K562 (cell line): ENCODE measurements around the gene CORT. TPM values are rescaled to one million over a fixed set of nuclear protein-coding genes. Genes with fewer than 3 reads are reported as not detected.

Source experiments
- ATAC-seq: fragments of 200-7000 bp; cut with Tn5 transposase; 3 replicates; pipeline ENCODE4 v1.9.1; 2020; ENCODE audit warnings: moderate library complexity
- BruUV-seq: library from RNA; stranded (reverse); fragments of 400-500 nt; replicated peaks from 2 replicates; lab custom pipeline; 2021; lab: Mats Ljungman, UMichigan
- CTCF ChIA-PET: fragments of 300-600 bp; formaldehyde crosslinking; extraction: SDS; loops from one replicate; lab custom pipeline; 2021; ENCODE audit warnings: low intra/inter-chr PET ratio; lab: Yijun Ruan, JAX
- POLR2A ChIA-PET: fragments of 300-600, 350-650 bp; sonication (Branson Sonifier 250); formaldehyde crosslinking; extraction: SDS; loops from one replicate; lab custom pipeline; 2021; ENCODE audit warnings: antibody characterized with exemption, inconsistent platforms; lab: Yijun Ruan, JAX
- DNase-seq, 4 experiments: peaks; one replicate each; pipeline versions ENCODE4 v3.0.0 to v3.0.0-alpha.2; 2011 to 2018; ENCODE audit warnings: low spot score in 3 of 4, mixed read lengths in 3 of 4; ENCODE audit errors: extremely low read depth in 1 of 4
- FAIRE-seq: peaks from 2 replicates; lab custom pipeline; 2011; peaks lifted over from hg19 to GRCh38; lab: Jason Lieb, UNC
- H2AFZ ChIP-seq: 2 replicates; pipeline ENCODE4 v1.6.0; 2011; ENCODE audit warnings: low read depth, low read length, control low read depth, inconsistent platforms
- H3K27ac ChIP-seq: fragments of 200-600 bp; 3 replicates; pipeline ENCODE4 v1.8.0; 2011; ENCODE audit warnings: low read depth, mild to moderate bottlenecking, control low read depth, inconsistent platforms, low read length, moderate library complexity, mixed read lengths; ENCODE audit errors: extremely low read depth
- H3K27me3 ChIP-seq, 2 experiments: fragments of 300-600 bp in 1 of 2; 2 replicates in 1 of 2; 3 replicates in 1 of 2; pipeline versions ENCODE4 v1.6.0 to v1.8.0; 2011; ENCODE audit warnings: inconsistent platforms in 2 of 2, low read length in 2 of 2, mild to moderate bottlenecking in 1 of 2, mixed read lengths in 1 of 2, moderate library complexity in 1 of 2; ENCODE audit not compliant: control insufficient read depth in 2 of 2, insufficient read depth in 2 of 2
- H3K36me3 ChIP-seq: fragments of 300-600 bp; 3 replicates; pipeline ENCODE4 v1.8.0; 2011; ENCODE audit warnings: mild to moderate bottlenecking, low read length, inconsistent platforms; ENCODE audit not compliant: control insufficient read depth, insufficient read depth
- H3K4me1 ChIP-seq, 2 experiments: fragments of 200-600 bp in 1 of 2; replicated peaks in 1 of 2; 2 replicates in 1 of 2; 3 replicates in 1 of 2; pipeline versions ENCODE4 v1.5.1 to v1.8.0; 2011; ENCODE audit warnings: inconsistent platforms in 2 of 2, low read length in 2 of 2, mild to moderate bottlenecking in 1 of 2, mixed read lengths in 1 of 2, moderate library complexity in 1 of 2; ENCODE audit not compliant: control insufficient read depth in 2 of 2, insufficient read depth in 2 of 2
- H3K4me2 ChIP-seq: 2 replicates; pipeline ENCODE4 v1.6.1; 2011; ENCODE audit warnings: low read length, control low read depth, inconsistent platforms, mixed read lengths; ENCODE audit not compliant: insufficient read depth
- H3K4me3 ChIP-seq: fragments of 200-600 bp; sonication (generic), shearing (Covaris generic); 2 replicates; pipeline ENCODE4 v1.5.1; 2016; ENCODE audit warnings: control low read depth, inconsistent platforms
- H3K79me2 ChIP-seq: fragments of 200-600 bp; 3 replicates; pipeline ENCODE4 v1.8.0; 2011; ENCODE audit warnings: low read length, inconsistent platforms; ENCODE audit not compliant: control insufficient read depth, insufficient read depth
- H3K9ac ChIP-seq, 2 experiments: 2 replicates each; pipeline versions ENCODE4 v1.6.0 to v1.6.1; 2011; ENCODE audit warnings: low read depth in 2 of 2, low read length in 2 of 2, control low read depth in 1 of 2, inconsistent platforms in 1 of 2, mild to moderate bottlenecking in 1 of 2, mixed read lengths in 1 of 2; ENCODE audit not compliant: insufficient read depth in 1 of 2
- H3K9me1 ChIP-seq: one replicate; pipeline ENCODE4 v1.6.0; 2011; ENCODE audit warnings: inconsistent platforms, mild to moderate bottlenecking, low read length, moderate library complexity; ENCODE audit not compliant: control insufficient read depth, insufficient read depth
- H3K9me3 ChIP-seq: replicated peaks from 2 replicates; pipeline ENCODE4 v1.5.1; 2011; ENCODE audit warnings: low read depth, low read length, inconsistent platforms; ENCODE audit not compliant: control insufficient read depth, insufficient read depth
- H4K20me1 ChIP-seq: replicated peaks from 2 replicates; pipeline ENCODE4 v1.6.1; 2011; ENCODE audit warnings: low read length, inconsistent platforms, mixed read lengths; ENCODE audit not compliant: control insufficient read depth, insufficient read depth
- BRD9 ChIP-seq: fragments of 450-650 bp; IDR thresholded peaks from 2 replicates; pipeline ENCODE4 v1.6.1; 2018; ENCODE audit warnings: low read depth; ENCODE audit not compliant: partially characterized antibody
- JUND ChIP-seq, 2 experiments: IDR thresholded peaks; 2 replicates in 1 of 2; 3 replicates in 1 of 2; pipeline ENCODE4 v1.6.1; 2011; ENCODE audit warnings: borderline replicate concordance in 2 of 2, low read depth in 2 of 2, low read length in 2 of 2, improper control_type of control experiment in 1 of 2, missing biosample characterization in 1 of 2, missing genetic modification characterization in 1 of 2, missing genetic modification reagents in 1 of 2
- KDM5B ChIP-seq: fragments of 200-600 bp; sonication (generic); IDR thresholded peaks from 2 replicates; pipeline ENCODE4 v1.6.1; 2012; ENCODE audit warnings: low read depth, mild to moderate bottlenecking, moderate library complexity, low read length, control low read depth, inconsistent platforms; ENCODE audit not compliant: insufficient replicate concordance
- MAFG ChIP-seq: fragments of 450-650 bp; conservative IDR thresholded peaks from 2 replicates; pipeline ENCODE4 v1.6.1; 2016; ENCODE audit warnings: missing genetic modification characterization, missing compliant biosample characterization
- RCOR1 ChIP-seq, 2 experiments: IDR thresholded peaks; 2 replicates each; pipeline ENCODE4 v1.6.1; 2012; ENCODE audit warnings: low read depth in 2 of 2, low read length in 2 of 2, borderline replicate concordance in 1 of 2, improper control_type of control experiment in 1 of 2
- SRSF1 ChIP-seq: fragments of 200-400 bp; formaldehyde crosslinking; IDR thresholded peaks from 2 replicates; pipeline ENCODE4 v1.6.1; 2017; ENCODE audit warnings: mild to moderate bottlenecking, low read depth, low read length, moderate library complexity
- YY1 ChIP-seq, 3 experiments: IDR thresholded peaks; 2 replicates each; pipeline ENCODE4 v1.6.1; 2011; ENCODE audit warnings: low read length in 2 of 3, mild to moderate bottlenecking in 2 of 3, moderate library complexity in 2 of 3, borderline replicate concordance in 1 of 3, control low read depth in 1 of 3, low read depth in 1 of 3; ENCODE audit not compliant: insufficient read depth in 3 of 3, insufficient replicate concordance in 2 of 3, control insufficient read depth in 1 of 3, insufficient read length in 1 of 3; ENCODE audit errors: extremely low read depth in 1 of 3
- WGBS: fragments of 100-300 bp; shearing (Covaris generic); methylation state at CpG from one replicate; pipeline ENCODE4 v1.1.6; 2016; ENCODE audit warnings: low coverage, mixed read lengths; ENCODE audit not compliant: insufficient coverage; ENCODE audit errors: missing lambda C conversion rate; 5-methylcytosine and 5-hydroxymethylcytosine counted together
- in situ Hi-C: fragments of 300-500 bp; cut with MboI; formaldehyde crosslinking; loops from 4 replicates; pipeline ENCODE4 v1.15.0; 2018; ENCODE audit warnings: inconsistent platforms, mixed read lengths
- intact Hi-C: fragments of 100-400 bp; cut with micrococcal nuclease; formaldehyde crosslinking; loops from 2 replicates; pipeline ENCODE4 v1.14.2; 2022
- polyA plus RNA-seq, 8 experiments: library from polyadenylated mRNA; depleted of rRNA in 4 of 8; stranded (reverse) in 5 of 8; unstranded in 3 of 8; fragments of >200 nt; fragmentation: Nextera tagmentation in 2 of 8; fragmentation: Illumina TruSeq in 1 of 8; extraction: Ambion mirVana in 2 of 8; extraction: Trizol in 1 of 8; gene quantifications; 2 replicates each; pipeline versions ENCODE4 v1.2.1 to v1.2.3, GENCODE V29; 2011 to 2014; ENCODE audit warnings: inconsistent platforms in 1 of 8, missing spikeins in 1 of 8
- total RNA-seq, 7 experiments: library from RNA; depleted of rRNA in 6 of 7; stranded (reverse); fragments of >200 nt in 6 of 7; fragmentation: Illumina TruSeq in 2 of 7; extraction: Trizol in 2 of 7; gene quantifications; 2 replicates each; pipeline versions ENCODE4 v1.2.1 to v1.2.3, GENCODE V29; 2011 to 2021; ENCODE audit warnings: low replicate concordance in 1 of 7
- TF ChIP-seq, protein P1 (sequence below): fragments of 450-650 bp; IDR thresholded peaks from 2 replicates; pipeline ENCODE4 v1.6.1; 2018; ENCODE audit not compliant: partially characterized antibody
- TF ChIP-seq, protein P2 (sequence below): sonication (generic); formaldehyde crosslinking; IDR thresholded peaks from 2 replicates; pipeline ENCODE4 v1.8.1; 2023; ENCODE audit warnings: mild to moderate bottlenecking, missing genetic modification reagents
- TF ChIP-seq, protein P3 (sequence below): fragments of 250-450 bp; sonication (Bioruptor Pico); IDR thresholded peaks from 2 replicates; pipeline ENCODE4 v1.8.0; 2022; ENCODE audit warnings: moderate library complexity, mild to moderate bottlenecking, inconsistent platforms

Gene CORT
- total and polyA plus RNA-seq, 9 of the 15 experiments (the other 6 are each of a cell fraction or from before 2014, with no cell fraction given): 0.08 to 0.54 (median 0.13) TPM; not detected in 5

DNA sequence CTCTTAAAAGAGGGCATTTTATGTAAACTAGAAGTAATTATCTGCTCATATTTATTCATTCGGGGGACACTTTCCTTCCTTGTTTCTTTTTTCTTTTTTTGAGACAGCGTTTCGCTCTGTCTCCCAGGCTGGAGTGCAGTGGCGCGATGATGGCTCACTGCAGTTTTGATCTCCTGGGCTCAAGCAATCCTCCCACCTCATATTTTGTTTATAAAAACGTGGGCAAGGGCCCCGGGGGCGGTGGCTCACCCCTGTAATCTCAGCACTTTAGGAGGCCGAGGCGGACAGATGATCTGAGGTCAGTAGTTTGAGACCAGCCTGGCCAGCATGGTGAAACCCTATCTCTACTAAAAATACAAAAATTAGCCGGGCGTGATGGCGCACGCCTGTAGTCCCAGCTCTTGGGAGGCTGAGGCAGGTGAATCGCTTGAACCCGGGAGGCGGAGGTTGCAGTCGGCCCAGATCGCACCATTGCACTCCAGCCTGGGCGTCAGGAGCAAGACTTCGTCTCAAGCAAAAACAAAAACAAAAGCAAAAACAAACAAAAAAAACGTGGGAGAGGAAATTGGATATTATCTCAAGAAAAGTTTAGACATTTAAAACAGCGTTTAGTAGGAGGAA is 23.4 kb downstream of the CORT start:
- H3K9ac ChIP-seq: peak overlapping the region; percentile 63 to 82
- no peaks in the 10 kb centered on the region for H4K20me1 ChIP-seq
- no peaks in the 10 kb centered on the region for H3K9me1 ChIP-seq
- no peaks in the 10 kb centered on the region for H3K9me3 ChIP-seq
- H3K27ac ChIP-seq: peak overlapping the region; percentile 90
- H3K36me3 ChIP-seq: peaks cover 37% of the 10 kb centered on the region
- H2AFZ ChIP-seq: peak overlapping the region; percentile 84
- no TSS peak for BruUV-seq
- H3K27me3 ChIP-seq: no peaks in the 10 kb centered on the region
- 11% methylated on average over 23 of the region's 23 CpGs for WGBS
- H3K4me1 ChIP-seq: peaks cover 24 to 26% of the 10 kb centered on the region in 2 experiments; a peak in 4 of 5 replicates
- POLR2A ChIA-PET: interaction anchor here (0.6 to 2.1 kb wide), 8 partner anchors 11 to 312 kb away, joined by 3 to 9 read pairs (median 3); no protein-coding TSS in a partner anchor
- in situ Hi-C loops: no loop called here
- FAIRE-seq (no peak), ATAC-seq (peak; percentile 2; the same call in 1 of the 3 replicates), DNase-seq (peak in 1 of 4 experiments; percentile 67)
- intact Hi-C loops: loop anchor here (5.0 kb wide), 1 partner anchor 96 kb away; no protein-coding TSS in a partner anchor
- CTCF ChIA-PET: no interaction called here
- H3K4me2 ChIP-seq: peak overlapping the region; percentile 91
- H3K79me2 ChIP-seq: peaks cover 54% of the 10 kb centered on the region
- H3K4me3 ChIP-seq: peak overlapping the region; percentile 59
- TF ChIP-seq JUND (IDR thresholded peaks at IDR 0.05; ENCODE audit: borderline replicate concordance, low read depth, low read length) (peak; percentile 35; the same call in 1 of the 2 replicates), JUND (tag; IDR thresholded peaks at IDR 0.05; ENCODE audit: borderline replicate concordance, low read depth, low read length) (no peak), KDM5B (peak; percentile 36), BRD9 (peak; percentile 35), SRSF1 (no peak), YY1 (IDR thresholded peaks at IDR 0.05; ENCODE audit: borderline replicate concordance in 1 of 3, control insufficient read depth in 1 of 3, extremely low read depth in 1 of 3, insufficient read depth in 3 of 3, insufficient read length in 1 of 3, insufficient replicate concordance in 2 of 3, low read depth in 1 of 3, low read length in 2 of 3) (peak in 2 of 3 experiments; percentile 6 to 61), MAFG (tag) (no peak), RCOR1 (IDR thresholded peaks at IDR 0.05; ENCODE audit: borderline replicate concordance in 1 of 2, low read depth in 2 of 2, low read length in 2 of 2) (0 out of 4 replicates have a peak, but pooled peaks of 1 of the 2 experiments have one; percentile 42)
- TF ChIP-seq, protein P1, sequence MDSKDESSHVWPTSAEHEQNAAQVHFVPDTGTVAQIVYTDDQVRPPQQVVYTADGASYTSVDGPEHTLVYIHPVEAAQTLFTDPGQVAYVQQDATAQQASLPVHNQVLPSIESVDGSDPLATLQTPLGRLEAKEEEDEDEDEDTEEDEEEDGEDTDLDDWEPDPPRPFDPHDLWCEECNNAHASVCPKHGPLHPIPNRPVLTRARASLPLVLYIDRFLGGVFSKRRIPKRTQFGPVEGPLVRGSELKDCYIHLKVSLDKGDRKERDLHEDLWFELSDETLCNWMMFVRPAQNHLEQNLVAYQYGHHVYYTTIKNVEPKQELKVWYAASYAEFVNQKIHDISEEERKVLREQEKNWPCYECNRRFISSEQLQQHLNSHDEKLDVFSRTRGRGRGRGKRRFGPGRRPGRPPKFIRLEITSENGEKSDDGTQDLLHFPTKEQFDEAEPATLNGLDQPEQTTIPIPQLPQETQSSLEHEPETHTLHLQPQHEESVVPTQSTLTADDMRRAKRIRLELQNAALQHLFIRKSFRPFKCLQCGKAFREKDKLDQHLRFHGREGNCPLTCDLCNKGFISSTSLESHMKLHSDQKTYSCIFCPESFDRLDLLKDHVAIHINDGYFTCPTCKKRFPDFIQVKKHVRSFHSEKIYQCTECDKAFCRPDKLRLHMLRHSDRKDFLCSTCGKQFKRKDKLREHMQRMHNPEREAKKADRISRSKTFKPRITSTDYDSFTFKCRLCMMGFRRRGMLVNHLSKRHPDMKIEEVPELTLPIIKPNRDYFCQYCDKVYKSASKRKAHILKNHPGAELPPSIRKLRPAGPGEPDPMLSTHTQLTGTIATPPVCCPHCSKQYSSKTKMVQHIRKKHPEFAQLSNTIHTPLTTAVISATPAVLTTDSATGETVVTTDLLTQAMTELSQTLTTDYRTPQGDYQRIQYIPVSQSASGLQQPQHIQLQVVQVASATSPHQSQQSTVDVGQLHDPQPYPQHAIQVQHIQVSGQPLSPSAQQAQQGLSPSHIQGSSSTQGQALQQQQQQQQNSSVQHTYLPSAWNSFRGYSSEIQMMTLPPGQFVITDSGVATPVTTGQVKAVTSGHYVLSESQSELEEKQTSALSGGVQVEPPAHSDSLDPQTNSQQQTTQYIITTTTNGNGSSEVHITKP: peak; percentile 85
- TF ChIP-seq, protein P2, sequence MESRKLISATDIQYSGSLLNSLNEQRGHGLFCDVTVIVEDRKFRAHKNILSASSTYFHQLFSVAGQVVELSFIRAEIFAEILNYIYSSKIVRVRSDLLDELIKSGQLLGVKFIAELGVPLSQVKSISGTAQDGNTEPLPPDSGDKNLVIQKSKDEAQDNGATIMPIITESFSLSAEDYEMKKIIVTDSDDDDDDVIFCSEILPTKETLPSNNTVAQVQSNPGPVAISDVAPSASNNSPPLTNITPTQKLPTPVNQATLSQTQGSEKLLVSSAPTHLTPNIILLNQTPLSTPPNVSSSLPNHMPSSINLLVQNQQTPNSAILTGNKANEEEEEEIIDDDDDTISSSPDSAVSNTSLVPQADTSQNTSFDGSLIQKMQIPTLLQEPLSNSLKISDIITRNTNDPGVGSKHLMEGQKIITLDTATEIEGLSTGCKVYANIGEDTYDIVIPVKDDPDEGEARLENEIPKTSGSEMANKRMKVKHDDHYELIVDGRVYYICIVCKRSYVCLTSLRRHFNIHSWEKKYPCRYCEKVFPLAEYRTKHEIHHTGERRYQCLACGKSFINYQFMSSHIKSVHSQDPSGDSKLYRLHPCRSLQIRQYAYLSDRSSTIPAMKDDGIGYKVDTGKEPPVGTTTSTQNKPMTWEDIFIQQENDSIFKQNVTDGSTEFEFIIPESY (CRISPR knock-in tag): no peak
- TF ChIP-seq, protein P3, sequence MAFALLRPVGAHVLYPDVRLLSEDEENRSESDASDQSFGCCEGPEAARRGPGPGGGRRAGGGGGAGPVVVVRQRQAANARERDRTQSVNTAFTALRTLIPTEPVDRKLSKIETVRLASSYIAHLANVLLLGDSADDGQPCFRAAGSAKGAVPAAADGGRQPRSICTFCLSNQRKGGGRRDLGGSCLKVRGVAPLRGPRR (CRISPR knock-in tag): no peak
